ENCODE results near the gene ASAH2B.
"Not testable (repeated sequence)": the region's sequence is repeated elsewhere in the genome, so short reads cannot be mapped to it uniquely, and the experiment has no call there.

DNA sequence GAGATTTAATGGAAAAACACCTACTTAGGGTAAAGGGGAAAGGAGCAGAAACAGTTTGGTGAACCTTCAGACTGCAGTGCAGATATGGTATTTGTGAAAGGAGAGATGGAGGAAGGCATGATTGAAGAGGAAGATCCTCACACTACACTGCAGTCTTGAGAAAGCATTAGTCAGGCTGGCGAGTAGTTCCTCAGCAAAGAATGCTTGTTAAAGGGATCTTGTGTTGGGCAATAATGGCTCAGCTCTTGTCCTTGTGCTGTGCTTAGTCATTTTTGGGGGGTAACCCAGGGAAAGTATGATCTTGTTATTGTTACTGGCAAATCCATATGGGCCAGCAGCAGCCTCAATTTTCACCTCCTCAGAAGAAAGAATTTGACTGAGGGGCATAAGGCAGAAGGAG, 40.3 kb downstream of the ASAH2B start:
- not testable (repeated sequence) for TF ChIP-seq EZH2 (IDR thresholded peaks at IDR 0.05; ENCODE audit: borderline replicate concordance, low read length)
- TF ChIP-seq, protein P1, sequence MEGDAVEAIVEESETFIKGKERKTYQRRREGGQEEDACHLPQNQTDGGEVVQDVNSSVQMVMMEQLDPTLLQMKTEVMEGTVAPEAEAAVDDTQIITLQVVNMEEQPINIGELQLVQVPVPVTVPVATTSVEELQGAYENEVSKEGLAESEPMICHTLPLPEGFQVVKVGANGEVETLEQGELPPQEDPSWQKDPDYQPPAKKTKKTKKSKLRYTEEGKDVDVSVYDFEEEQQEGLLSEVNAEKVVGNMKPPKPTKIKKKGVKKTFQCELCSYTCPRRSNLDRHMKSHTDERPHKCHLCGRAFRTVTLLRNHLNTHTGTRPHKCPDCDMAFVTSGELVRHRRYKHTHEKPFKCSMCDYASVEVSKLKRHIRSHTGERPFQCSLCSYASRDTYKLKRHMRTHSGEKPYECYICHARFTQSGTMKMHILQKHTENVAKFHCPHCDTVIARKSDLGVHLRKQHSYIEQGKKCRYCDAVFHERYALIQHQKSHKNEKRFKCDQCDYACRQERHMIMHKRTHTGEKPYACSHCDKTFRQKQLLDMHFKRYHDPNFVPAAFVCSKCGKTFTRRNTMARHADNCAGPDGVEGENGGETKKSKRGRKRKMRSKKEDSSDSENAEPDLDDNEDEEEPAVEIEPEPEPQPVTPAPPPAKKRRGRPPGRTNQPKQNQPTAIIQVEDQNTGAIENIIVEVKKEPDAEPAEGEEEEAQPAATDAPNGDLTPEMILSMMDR (IDR thresholded peaks at IDR 0.05; ENCODE audit: low read length) = not testable (repeated sequence)

All from OCI-LY1 (cell line).